Esophagus squamous epithelium (tissue), 4 donors: Measurements from ENCODE around the gene TMEM101.
"Not testable (repeated sequence)": the region's sequence is repeated elsewhere in the genome, so short reads cannot be mapped to it uniquely, and the experiment has no call there.

Experiments
- CTCF ChIP-seq, 6 experiments: fragments of 450-650 bp in 4 of 6; fragments of 200-600 bp in 2 of 6; sonication (generic) in 2 of 6; IDR thresholded peaks; one replicate each; pipeline ENCODE4 v1.5.1; 2016 to 2019; ENCODE audit warnings: antibody characterized with exemption in 6 of 6, mild to moderate bottlenecking in 4 of 6, moderate library complexity in 4 of 6
- POLR2A ChIP-seq, 4 donors: fragments of 450-650 bp; IDR thresholded peaks; one replicate each; pipeline ENCODE4 v1.6.1; 2017; ENCODE audit warnings: antibody characterized with exemption in 4 of 4, mild to moderate bottlenecking in 4 of 4, moderate library complexity in 3 of 4

DNA sequence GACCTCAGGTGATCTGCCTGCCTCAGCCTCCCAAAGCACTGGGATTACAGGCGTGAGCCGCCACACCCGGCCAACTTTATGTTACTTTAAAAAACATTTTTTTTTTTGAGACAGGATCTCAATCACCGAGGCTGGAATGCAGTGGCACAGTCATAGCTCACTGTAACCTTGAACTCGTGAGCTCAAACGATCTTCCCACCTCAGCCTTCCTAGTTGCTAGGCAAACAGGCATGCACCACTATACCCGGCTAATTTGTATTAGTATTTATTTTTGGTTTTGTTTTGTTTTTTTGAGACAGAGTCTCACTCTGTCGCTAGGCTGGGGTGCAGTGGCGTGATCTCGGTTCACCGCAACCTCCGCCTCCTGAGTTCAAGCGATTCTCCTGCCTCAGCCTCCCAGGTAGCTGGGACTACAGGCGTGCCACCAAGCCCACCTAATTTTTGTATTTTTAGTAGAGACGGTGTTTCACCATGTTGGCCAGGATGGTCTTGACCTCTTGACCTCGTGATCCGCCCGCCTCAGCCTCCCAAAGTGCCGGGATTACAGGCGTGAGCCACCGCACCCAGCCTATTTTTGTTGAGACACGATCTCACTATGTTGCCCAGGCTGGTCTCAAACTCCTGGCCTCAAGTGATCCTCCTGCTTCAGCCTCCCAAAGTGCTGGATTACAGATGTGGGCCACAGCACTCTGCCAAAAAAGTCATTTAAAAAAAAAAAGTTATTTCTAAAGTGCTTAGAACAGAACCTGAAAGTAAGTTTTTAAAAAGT is 42.1 kb downstream of the TMEM101 start:
- not testable (repeated sequence) for TF ChIP-seq CTCF, POLR2A (IDR thresholded peaks at IDR 0.05)
